HEK293 (cell line): ENCODE data around the gene INPP4B.

Experiments
- AEBP2 ChIP-seq: fragments of 450-650 bp; formaldehyde crosslinking; IDR thresholded peaks from 2 replicates; pipeline ENCODE4 v1.5.1; 2016; ENCODE audit warnings: missing biosample characterization, missing genetic modification characterization, borderline replicate concordance
- CTCF ChIP-seq: fragments of 450-650 bp; formaldehyde crosslinking; IDR thresholded peaks from 2 replicates; pipeline ENCODE4 v1.5.1; 2016; ENCODE audit warnings: missing biosample characterization, missing genetic modification characterization
- KLF8 ChIP-seq: fragments of 450-650 bp; formaldehyde crosslinking; IDR thresholded peaks from 2 replicates; pipeline ENCODE4 v1.5.1; 2016; ENCODE audit warnings: missing biosample characterization, missing genetic modification characterization
- PATZ1 ChIP-seq: fragments of 450-650 bp; formaldehyde crosslinking; IDR thresholded peaks from 2 replicates; pipeline ENCODE4 v1.5.1; 2016; ENCODE audit warnings: missing biosample characterization, missing genetic modification characterization
- REST ChIP-seq: fragments of 450-650 bp; formaldehyde crosslinking; IDR thresholded peaks from 2 replicates; pipeline ENCODE4 v1.5.1; 2016; ENCODE audit warnings: missing biosample characterization, missing genetic modification characterization
- TSHZ1 ChIP-seq: fragments of 450-650 bp; formaldehyde crosslinking; IDR thresholded peaks from 2 replicates; pipeline ENCODE4 v1.5.1; 2016; ENCODE audit warnings: missing biosample characterization, missing genetic modification characterization, borderline replicate concordance
- YY1 ChIP-seq: fragments of 450-650 bp; formaldehyde crosslinking; IDR thresholded peaks from 2 replicates; pipeline ENCODE4 v1.5.1; 2018; ENCODE audit warnings: missing biosample characterization, missing genetic modification characterization
- ZNF121 ChIP-seq: fragments of 450-650 bp; formaldehyde crosslinking; IDR thresholded peaks from 2 replicates; pipeline ENCODE4 v1.5.1; 2016; ENCODE audit warnings: missing biosample characterization, missing genetic modification characterization
- ZNF132 ChIP-seq: fragments of 450-650 bp; formaldehyde crosslinking; IDR thresholded peaks from 2 replicates; pipeline ENCODE4 v1.5.1; 2017; ENCODE audit warnings: missing biosample characterization, missing genetic modification characterization, borderline replicate concordance
- ZNF214 ChIP-seq: fragments of 450-650 bp; formaldehyde crosslinking; IDR thresholded peaks from 2 replicates; pipeline ENCODE4 v1.5.1; 2017; ENCODE audit warnings: missing biosample characterization, mild to moderate bottlenecking, missing genetic modification characterization, borderline replicate concordance
- ZNF510 ChIP-seq: fragments of 450-650 bp; formaldehyde crosslinking; IDR thresholded peaks from 2 replicates; pipeline ENCODE4 v1.5.1; 2018; ENCODE audit warnings: mild to moderate bottlenecking, missing genetic modification characterization, missing biosample characterization; ENCODE audit not compliant: insufficient replicate concordance
- ZNF513 ChIP-seq: fragments of 450-650 bp; IDR thresholded peaks from 2 replicates; pipeline ENCODE4 v1.5.1; 2018; ENCODE audit warnings: missing biosample characterization, missing genetic modification characterization
- ZNF658 ChIP-seq: fragments of 450-650 bp; formaldehyde crosslinking; IDR thresholded peaks from 2 replicates; pipeline ENCODE4; 2016; ENCODE audit warnings: missing biosample characterization, missing genetic modification characterization

GRCh38 chr4:142095886-142096605 lies 750.1 kb downstream of the INPP4B start:
- TF ChIP-seq CTCF (tag by site-specific recombination), result no peak
- TF ChIP-seq YY1 (tag by site-specific recombination), result no peak
- no peak for TF ChIP-seq ZNF121 (tag by site-specific recombination)
- TF ChIP-seq PATZ1 (tag by site-specific recombination), result no peak
- no peak for TF ChIP-seq AEBP2 (tag by site-specific recombination)
- TF ChIP-seq ZNF513 (tag by site-specific recombination), result no peak
- no peak for TF ChIP-seq ZNF510 (tag by site-specific recombination)
- no peak for TF ChIP-seq REST (tag by site-specific recombination)
- TF ChIP-seq KLF8 (tag by site-specific recombination), result no peak
- TF ChIP-seq ZNF658 (tag by site-specific recombination), result no peak
- TF ChIP-seq TSHZ1 (tag by site-specific recombination), result no peak
- TF ChIP-seq ZNF132 (tag by site-specific recombination), result no peak
- TF ChIP-seq ZNF214, result no peak
